NCI-H460 (cell line): ENCODE data around the gene SLC25A28. TPM values are rescaled to one million over a fixed set of nuclear protein-coding genes. Genes with fewer than 3 reads are reported as not detected.

Source experiments
- DNase-seq: peaks from one replicate; pipeline ENCODE4 v3.0.0-alpha.2; 2016; ENCODE audit warnings: low read depth; ENCODE audit errors: extremely low read depth
- polyA plus RNA-seq: library from polyadenylated mRNA; depleted of rRNA; stranded (reverse); fragments of >200 nt; gene quantifications from 2 replicates; pipeline ENCODE4 v1.2.3, GENCODE V29; 2014; cell fraction: nucleus; rRNA removed
- total RNA-seq: library from RNA; depleted of rRNA; stranded (reverse); fragments of >200 nt; shearing (Covaris generic); gene quantifications from 2 replicates; pipeline ENCODE4 v1.2.3, GENCODE V29; 2014; rRNA removed

The SLC25A28 gene
- 14.3 and 14.6 TPM in 2 replicates for total RNA-seq
- polyA plus RNA-seq, result 74.7 and 145 TPM in 2 replicates

DNA sequence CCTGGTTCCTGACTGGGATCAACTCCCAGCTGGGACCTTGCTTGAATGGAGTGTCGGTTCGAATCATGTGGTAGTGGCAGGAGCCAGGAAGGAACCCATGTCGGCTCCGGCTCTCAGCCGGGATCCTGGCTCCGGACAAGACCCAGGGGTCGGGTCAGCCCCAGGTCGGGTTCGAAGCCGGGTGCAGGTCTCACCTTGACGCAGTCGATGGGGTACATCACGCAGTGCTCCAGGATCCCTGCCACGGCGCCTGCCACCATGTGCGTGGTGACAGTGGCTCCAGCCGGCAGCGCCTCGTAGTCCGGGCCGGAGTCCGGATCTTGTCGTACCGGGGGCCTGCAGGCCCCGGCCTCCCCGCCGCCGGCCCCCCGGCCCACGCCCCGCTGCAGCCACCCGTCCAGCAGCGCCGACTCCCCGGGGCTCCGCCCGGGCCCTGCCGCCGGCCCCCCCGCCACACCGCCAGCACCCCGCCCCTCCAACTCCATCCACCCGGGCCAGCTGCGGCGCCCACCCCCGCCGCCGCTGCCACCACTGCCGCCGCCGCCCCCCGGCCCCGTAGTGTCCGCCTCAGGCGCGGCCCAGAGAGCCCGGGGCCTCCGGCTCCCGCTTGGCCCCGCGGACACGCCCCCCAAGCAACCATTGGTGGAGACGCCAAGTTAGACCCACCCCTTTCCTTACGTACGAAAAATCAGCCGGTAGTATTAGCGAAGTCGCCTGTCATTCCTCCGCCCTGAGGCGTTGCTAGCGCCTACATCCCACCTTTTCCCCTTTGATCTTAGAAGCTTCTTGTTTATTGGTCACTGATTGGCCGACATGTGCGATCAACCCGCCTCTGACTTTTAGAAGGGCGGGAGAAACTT, at the start of gene SLC25A28:
TSS of gene SLC25A28 (minus strand) at position 589 of the 860 bp plus-strand sequence. CDS start at position 485, 104 bp downstream.
- peak; percentile 100 for DNase-seq

DNA sequence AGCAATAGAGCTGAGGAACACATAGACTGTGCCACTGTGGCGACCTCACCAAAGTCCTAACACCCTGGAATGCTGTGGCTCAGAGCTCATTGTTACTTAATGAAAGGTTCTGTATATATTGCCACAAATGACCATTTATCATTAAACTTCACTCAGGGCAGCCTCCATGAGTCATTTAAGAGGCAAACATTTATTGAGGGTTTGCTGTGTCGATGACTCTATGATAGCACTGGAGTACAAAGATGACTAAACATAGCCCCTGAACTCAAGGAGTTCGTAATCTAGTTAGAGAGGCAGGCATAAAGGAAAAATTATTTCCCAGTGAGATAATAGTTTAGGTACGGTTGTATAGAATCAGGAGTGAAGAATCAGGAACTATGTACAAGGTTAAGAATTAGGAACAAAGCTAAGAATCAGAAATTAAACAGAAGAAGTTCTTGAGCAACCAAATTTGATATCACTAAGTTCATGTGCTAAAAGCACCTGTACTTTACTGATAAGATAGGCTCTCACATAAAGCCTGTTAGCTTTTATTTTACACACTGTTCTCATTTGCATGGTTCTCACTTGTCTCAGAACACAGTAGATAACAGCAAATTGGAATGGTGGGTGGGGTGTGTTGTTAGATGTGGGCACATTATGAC, 47.0 kb upstream of the SLC25A28 start:
- DNase-seq, result no peak

DNA sequence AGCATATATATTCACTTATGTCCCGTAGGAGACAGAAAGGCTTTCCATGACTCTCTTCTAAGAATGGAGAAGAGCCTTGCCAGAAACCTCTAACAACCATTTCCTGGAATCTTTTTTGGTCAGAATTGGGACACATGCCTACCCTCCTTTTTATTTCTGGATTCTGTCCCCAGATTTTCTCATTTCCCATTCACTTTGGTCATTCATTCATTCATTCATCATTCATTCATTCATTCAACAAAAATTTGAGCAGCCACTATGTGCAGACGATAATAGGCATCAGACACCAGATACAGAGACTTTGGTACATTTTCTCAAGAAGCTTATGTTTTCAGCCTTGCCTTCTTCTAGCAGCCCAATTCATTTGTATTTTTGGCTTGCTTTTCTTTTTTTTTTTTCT, 45.1 kb upstream of the SLC25A28 start:
- DNase-seq, result no peak

DNA sequence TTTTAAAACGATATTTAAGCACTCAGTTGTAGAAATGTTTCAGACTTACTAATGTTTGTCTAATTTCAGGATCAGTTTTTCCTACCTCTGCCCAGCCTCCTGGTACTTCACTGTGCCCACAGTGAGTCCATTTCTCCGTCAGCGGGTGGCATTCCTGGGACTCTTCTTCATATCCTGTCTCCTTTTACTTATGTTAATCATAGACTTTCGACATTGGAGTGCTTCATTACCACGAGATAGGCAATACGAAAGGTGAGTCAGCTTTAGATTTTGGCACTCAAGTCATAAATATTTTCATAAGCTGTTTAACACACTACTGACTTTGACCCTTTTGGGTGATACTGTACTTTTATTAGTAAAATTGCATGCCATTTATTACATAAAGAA, 41.1 kb upstream of the SLC25A28 start:
- DNase-seq, result peak; percentile 77

- no peak for DNase-seq
Observed at GRCh38 chr10:99660662-99661376, 40.6 kb upstream of the SLC25A28 start.

DNA sequence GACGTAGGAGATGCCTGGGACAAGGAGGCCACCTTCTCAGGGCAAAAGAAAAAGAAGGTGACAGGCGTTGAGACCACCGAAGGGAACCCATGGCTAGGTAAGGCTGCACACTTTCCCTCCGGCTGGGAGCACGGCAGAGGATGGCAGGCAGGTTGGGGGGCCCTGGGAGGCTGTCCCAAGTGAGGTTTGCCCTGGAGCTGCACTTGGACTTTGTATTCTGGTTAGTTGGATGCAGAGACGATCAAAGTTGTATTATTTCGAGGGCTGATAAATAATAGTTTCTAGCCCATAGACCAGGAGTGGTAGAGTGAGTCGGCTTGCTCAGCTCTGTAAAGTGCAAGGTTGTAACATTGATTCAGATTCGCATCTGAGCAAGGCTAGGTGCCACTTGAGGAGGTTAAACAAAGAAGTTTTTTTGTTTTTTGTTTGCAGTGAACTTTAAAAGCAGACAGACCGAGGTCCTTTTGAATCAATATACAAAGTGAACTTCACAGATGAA, 39.7 kb upstream of the SLC25A28 start:
- DNase-seq, result no peak

- DNase-seq, result peak; percentile 95
Observed at GRCh38 chr10:99659031-99659867, 39.0 kb upstream of the SLC25A28 start, which contains the start of gene ENTPD7. Gene ENTPD7, plus strand, starts transcription at chr10:99659509. Its CDS starts 448 bp downstream, at chr10:99659957.

- peak; percentile 26 for DNase-seq
Observed at GRCh38 chr10:99658622-99659030, 38.4 kb upstream of the SLC25A28 start.

DNA sequence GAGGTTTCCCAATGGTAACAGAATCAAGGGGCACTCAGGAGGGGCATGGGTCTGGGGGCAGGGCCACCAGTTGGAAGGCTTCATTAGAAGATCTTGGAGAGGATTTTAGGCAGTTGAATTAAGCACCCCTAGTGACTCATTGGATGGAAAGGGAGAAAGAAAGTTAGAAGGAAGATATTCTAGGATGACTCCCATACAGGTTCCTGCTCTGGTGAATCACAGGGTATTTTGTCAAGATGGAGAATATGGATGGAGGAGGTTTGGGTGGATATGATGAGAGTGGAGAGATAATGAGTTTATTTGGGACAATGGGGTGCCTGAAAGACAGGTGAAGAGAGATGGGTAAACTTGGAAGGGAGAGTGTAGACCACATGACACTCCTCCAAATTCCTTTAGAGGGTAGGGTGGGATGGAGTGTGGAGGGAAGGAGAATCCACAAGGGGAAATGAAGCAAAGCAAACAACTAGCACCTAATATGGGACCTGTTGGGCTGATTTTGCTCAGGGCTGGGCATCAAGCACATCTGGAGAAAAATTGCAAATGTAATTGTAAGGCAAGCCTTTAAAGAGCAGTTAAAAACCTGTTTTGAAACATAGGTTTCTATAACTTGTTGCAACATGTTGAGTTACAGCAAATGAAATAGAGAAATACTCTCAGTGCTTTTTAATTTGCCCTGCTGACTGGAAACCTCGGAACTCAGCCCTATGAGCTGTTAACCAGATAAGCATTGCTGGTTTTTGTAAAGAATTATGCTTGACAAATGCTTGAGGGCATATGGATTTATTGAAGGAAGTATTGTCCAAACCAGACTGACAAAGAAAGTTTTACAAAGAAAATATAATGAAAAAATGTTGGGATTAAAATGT, 36.2 kb upstream of the SLC25A28 start:
- no peak for DNase-seq

DNA sequence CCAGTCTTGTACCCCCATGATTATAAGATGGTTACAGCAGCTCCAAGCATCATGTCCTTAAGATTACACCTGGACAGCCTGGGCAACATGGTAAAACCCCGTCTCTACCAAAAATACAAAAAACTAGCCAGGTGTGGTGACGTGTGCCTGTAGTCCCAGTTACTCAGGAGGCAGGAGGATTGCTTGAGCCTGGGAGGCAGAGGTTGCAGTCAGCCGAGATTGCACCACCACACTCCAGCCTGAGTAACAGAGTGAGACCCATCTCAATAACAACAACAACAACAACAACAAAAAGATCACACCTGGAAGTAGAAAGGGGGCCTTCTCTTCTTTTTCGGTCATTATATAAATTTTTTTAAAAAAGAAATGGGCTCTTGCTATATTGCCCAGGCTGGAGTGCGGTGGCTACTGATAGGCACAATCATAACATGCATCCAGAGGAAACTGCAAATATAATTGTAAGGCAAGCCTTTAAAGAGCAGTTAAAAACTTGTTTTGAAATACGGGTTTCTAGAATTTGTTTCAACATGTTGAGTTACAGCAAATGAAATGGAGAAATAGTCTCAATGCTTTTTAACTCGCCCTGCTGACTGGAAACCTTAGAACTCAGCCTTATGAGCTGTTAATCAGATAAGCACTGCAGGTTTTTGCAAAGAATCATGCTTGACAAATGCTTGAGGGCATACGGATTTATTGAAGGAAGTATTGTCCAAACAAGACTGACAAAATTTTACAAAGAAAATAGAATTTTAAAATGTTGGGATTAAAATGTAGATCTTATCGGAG, 34.3 kb upstream of the SLC25A28 start:
- no peak for DNase-seq

DNA sequence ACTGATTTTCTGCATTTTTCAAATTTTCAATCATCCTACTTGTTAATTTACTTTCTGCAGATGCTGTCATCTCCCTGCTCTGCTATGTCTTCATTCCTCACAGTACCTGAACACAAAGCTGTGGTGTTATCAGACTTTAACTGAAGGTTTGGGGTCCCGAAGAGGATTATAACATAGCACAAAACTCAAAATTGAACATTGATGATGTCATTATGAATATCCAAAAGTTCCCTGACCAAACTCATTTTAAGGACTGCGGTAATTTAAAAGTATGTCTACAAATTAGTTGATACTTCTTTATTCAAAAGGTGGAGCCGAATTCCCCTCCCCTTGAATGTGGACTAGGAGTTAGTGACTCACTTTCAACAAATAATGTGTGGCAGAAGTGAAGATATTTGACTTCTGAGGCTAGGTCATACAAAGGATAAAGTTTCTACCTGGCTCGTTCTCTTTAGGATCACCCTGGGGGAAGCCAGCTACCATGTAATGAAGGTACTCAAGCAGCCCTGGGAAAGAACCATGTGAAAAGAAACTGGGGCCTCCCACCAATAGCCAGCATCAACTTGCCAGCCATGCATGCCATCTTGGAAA, 32.7 kb upstream of the SLC25A28 start:
- no peak for DNase-seq

GRCh38 chr10:99648717-99649116, 28.5 kb upstream of the SLC25A28 start:
- no peak for DNase-seq

GRCh38 chr10:99647601-99648151, 27.4 kb upstream of the SLC25A28 start:
- no peak for DNase-seq

DNA sequence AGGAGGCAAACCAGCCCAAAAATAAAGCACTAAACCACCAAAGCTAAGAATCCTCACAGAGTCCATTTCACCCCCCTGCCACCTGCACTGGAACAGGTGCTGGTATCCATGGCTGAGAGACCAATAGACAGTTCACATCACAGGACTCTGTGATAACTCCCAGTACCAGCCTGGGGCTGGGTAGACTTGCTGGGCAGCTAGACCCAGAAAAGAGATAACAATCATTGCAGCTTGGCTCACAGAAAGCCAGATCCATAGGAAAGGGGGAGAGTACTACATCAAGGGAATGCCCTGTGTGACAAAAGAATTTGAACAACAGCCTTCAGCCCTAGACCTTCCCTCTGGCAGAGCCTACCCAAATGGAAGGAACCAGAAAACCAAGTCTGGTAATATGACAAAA, 13.6 kb upstream of the SLC25A28 start:
- DNase-seq, result no peak

DNA sequence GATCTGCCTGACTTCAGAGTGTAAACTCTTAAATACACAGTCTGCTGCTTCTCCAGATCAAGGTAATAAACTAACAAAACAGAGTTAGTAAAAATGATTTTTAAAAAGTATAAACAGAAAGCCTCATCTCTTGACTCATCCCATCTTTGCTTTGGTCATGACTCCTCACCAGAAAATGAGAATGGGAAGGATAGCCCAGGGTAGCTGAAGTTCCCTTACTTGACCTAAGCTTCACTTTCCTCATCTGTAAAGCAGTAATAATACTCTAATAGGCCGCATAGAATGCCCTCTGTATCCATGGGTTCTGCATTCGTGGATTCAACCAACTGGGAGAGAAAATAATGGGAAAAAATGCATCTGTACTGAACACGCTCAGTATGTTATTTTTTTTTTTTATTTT, 11.3 kb upstream of the SLC25A28 start:
- DNase-seq, result no peak

GRCh38 chr10:99630991-99631390, 10.8 kb upstream of the SLC25A28 start:
- DNase-seq, result no peak

DNA sequence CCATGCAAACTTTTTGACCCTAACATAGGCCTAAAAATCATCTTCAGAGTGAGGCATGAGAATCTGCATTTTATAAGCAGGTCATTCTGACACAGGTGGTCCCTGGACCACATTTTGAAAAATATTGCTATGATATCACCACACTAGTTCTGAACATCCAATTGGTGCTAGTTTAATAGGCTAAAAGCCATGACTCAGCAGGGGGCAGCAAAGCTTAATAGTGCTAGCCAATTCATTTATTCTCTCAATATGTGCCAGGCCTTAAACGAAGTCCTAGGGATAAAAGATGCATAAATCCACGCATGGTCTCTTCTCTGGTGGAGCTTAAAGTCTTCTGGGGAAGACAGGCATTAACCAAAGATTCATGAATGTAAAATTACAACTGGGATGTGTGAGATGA, 10.2 kb upstream of the SLC25A28 start:
- DNase-seq, result peak; percentile 43

- no peak for DNase-seq
Observed at GRCh38 chr10:99629625-99629978, 9.4 kb upstream of the SLC25A28 start.
